GM21529 (cell line): Measurements from ENCODE around the gene CRISPLD2.

Source experiments
- ATAC-seq: cut with Tn5 transposase; IDR thresholded peaks from one replicate; pipeline ENCODE4 v1.9.1; 2021; ENCODE audit not compliant: unreplicated experiment

CRISPLD2 gene, protein sequence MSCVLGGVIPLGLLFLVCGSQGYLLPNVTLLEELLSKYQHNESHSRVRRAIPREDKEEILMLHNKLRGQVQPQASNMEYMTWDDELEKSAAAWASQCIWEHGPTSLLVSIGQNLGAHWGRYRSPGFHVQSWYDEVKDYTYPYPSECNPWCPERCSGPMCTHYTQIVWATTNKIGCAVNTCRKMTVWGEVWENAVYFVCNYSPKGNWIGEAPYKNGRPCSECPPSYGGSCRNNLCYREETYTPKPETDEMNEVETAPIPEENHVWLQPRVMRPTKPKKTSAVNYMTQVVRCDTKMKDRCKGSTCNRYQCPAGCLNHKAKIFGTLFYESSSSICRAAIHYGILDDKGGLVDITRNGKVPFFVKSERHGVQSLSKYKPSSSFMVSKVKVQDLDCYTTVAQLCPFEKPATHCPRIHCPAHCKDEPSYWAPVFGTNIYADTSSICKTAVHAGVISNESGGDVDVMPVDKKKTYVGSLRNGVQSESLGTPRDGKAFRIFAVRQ

GRCh38 chr16:84819644-84820304 lies at the start of gene CRISPLD2:
Gene CRISPLD2 (plus strand): TSS chr16:84819985. CDS start chr16:84838496, 18,511 bp downstream.
- no peak for ATAC-seq

GRCh38 chr16:84773312-84773711 lies 46.5 kb upstream of the CRISPLD2 start:
- no peak for ATAC-seq

GRCh38 chr16:84774810-84775209 lies 45.0 kb upstream of the CRISPLD2 start:
- ATAC-seq = no peak

DNA sequence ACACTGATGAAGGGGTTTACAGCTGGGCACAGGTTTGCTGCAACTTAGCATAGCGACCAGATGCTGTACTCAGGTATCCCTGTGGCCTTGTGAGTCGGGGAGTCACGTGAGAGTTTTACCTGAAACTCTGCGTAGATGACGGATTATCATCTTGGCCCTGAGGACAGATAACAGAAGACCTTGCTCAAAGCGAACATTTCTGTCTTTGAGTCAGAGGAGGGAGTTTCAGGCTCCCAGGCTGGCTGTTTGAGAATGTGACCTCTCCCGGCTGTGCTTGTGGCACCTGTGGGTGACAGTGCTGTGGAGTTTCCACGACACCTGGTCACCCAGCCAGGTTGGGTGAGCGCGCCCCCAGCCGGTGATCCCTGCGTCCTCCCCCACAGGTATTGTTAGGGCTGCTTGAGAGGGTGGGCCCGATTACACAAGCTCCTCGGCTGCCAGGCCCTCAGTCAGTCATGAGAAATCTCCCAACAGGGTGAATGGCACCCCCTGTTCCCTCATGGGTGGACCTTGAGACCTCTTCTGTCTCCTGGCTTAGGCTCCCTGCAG lies 44.4 kb upstream of the CRISPLD2 start:
- ATAC-seq = no peak

DNA sequence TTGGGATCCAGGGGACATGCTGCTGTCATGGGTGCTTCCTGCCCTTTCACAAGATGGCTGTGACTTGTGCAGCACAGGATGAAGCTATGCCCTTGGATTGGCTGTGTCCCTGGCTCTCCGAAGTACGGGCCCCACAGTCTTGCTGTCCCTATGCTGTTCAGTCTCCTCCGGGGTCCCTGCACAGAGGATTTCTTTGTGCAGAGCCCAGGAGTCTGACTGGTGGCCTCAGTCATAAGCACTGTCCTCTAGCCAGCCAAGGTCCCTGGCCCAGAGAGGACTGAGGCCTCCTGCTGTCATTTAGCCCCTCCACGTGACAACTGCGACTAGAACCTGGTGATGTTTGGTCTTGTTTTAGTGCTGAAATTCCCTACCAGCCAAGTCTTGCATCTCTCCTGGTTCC lies 42.4 kb upstream of the CRISPLD2 start:
- ATAC-seq = no peak

- ATAC-seq = no peak
Measured at GRCh38 chr16:84778720-84779119, 41.1 kb upstream of the CRISPLD2 start.

DNA sequence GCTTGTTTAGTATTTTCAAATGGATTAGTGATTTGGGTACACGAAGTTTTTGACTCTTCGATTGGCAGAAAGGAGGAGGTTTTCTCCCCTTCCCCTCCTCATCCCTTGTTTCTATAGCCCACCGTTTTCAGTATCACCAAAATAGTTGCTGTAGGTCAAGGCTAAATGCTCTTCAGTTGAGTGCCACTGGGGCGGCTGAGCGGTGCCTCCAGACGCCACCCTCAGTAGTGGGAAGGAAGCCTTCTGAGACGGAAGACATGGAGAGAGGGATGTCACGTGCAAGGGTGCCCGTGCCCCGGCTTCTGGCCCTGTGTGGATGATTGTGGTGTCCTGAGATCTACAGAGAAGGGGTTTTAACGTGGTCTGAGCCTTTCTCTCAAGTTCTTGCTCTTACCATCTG lies 39.7 kb upstream of the CRISPLD2 start:
- ATAC-seq = no peak

- ATAC-seq = no peak
Measured at GRCh38 chr16:84780544-84781376, 39.0 kb upstream of the CRISPLD2 start.

GRCh38 chr16:84782846-84783245 lies 36.9 kb upstream of the CRISPLD2 start:
- ATAC-seq = no peak

- no peak for ATAC-seq
Measured at GRCh38 chr16:84785843-84786581, 33.8 kb upstream of the CRISPLD2 start.

GRCh38 chr16:84786605-84787262 lies 33.1 kb upstream of the CRISPLD2 start:
- no peak for ATAC-seq

DNA sequence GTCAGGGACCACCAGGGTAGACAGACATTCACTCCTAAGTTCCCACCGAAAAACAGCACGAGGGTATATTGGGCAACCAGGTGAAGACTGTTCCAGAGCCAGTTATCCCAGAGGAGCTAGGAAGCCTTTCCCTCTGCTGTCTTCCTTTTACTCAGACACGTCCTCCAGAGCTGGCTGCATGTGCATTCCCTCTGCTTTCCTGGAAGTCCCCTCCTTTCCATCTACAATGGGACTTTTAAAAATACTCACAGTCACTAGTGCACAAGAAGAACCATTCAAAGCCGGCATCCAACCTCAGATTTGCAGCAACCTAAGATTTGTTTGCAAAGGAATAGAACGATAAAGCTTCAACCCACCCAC lies 32.5 kb upstream of the CRISPLD2 start:
- no peak for ATAC-seq

DNA sequence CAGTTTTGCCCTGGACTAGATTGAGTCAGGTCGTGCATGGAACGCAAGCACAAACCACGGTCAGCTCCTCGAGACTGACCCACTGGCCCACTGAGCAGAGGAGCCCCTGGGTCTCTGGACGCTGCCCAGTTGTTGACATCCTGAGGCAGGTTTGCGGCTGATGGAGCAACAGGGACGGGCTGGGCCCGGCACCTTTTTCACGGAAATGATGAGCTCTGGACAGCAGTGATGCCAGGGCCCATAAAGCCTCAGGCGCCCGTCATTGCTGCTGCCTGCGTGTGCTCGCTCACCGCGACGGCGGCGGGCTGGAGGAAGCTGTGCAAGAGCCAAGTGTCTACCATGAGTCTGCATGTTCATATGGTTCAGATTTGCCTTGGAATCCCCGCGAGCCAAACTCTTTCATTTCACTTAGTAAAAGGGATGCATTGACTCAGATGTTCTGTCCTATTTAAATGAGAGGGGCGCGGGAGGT lies 30.8 kb upstream of the CRISPLD2 start:
- no peak for ATAC-seq

DNA sequence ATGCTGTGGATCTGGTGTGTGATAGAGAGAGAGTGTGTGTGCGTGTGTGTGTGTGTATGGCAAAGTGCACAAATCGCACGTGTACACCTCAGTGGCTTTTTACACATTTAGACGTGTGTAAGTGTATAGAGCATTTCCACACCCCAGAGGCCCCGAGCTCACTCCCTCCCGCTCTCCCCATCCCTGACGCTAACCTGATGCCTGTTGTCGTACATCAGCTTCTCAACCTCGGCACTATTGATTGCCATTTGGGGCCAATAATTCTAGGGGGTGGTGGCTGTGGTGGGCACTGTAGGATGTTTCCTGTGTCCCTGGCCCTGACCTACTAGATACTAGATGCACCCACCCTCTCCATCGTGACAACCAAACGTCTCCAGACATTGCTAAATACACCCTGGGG lies 30.4 kb upstream of the CRISPLD2 start:
- no peak for ATAC-seq

DNA sequence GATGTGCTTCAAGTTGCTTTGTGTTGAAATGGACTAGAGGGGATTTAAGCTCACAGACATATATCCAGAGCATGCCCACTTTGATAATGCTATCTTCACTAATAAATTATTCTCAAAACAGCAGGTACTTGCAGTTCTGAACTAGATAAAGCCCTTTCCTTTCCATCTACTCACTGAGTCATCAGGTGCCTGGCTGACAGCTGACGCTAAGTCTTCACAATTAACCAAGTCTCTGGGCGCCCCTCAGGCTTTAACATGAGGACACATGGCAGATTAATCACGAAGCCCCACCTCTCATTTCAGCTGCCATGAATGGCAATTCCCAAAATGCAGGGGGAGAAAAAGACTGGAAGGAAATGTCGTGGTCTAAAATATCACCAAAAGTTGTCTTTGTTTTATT lies 29.5 kb upstream of the CRISPLD2 start:
- ATAC-seq = no peak

DNA sequence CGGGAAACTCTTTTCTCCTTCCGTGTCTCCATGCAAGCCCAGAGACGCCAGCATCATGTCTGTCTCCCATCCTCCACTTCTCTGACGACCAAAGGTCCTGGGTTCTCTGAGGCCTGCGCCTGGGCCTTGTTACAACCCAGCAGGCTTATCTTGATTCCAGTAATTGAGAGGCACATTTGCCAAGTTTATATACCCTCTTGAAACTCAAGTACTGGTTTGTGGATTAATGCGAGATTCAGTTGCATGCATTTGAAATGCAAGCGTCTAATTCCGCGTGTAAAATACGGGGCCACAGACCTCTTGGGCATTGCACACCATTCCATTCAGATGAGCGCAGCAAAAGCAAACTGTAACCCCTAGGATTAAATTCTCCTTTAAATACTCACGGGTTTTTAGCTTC lies 28.7 kb upstream of the CRISPLD2 start:
- ATAC-seq = no peak

DNA sequence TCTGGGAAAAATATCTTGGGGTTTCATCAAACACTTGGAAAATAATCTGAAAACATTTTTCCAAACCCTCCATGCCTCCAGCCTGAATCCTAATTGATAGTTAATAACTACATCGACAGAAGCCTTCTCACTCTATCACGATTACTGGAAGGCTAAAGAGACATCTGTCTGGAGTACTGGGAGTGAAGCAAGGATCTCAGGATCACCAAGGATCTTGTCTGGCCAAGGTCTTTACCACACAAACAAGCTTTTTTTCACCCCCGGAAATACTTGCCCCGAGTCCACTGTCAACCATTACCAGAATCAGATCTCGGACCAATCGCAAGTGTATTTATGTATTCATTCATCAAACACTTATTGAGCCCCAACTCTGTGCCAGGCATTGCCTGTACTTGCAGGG lies 28.3 kb upstream of the CRISPLD2 start:
- ATAC-seq = no peak

DNA sequence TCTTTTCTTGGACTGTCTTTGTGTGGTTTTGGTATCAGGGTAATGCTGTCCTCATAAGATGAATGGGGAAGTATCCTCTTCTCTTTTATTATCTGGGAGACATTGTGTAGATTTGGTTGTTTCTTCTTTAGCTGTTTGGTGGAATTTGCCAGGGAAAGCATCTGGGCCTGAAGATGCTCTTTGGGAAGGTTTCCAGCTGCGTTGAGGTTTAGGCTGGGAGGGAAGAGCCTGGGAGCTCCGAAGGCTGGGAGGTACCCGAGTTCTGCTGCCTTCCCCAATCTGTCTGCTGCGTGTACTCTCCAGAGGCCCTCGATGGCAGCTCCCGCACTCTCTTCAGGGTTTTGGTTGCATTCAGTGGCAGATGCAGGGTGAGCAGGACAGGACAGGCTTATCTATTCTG lies 25.6 kb upstream of the CRISPLD2 start:
- ATAC-seq = no peak

- ATAC-seq = no peak
Measured at GRCh38 chr16:84794626-84795025, 25.2 kb upstream of the CRISPLD2 start.
